Thymus (tissue), 11 donors: ENCODE data around the gene DNAJC5G. TPM values are rescaled to one million over a fixed set of nuclear protein-coding genes. Genes with fewer than 3 reads are reported as not detected.
A peak's percentile ranks its signal among the peaks of the same experiment; 100 is the strongest.

Experiments
- DNase-seq, 9 donors: peaks; one replicate each; pipeline ENCODE4 v3.0.0-alpha.2; 2013; ENCODE audit warnings: low spot score in 9 of 9, low read depth in 6 of 9, missing footprints in 1 of 9
- H3K27ac ChIP-seq, 2 donors: one replicate each; pipeline ENCODE4 v1.5.1; 2013; ENCODE audit warnings: control low read depth in 1 of 2, low read depth in 1 of 2, low read length in 1 of 2, mild to moderate bottlenecking in 1 of 2, moderate library complexity in 1 of 2
- H3K27me3 ChIP-seq, 2 donors: one replicate each; pipeline ENCODE4 v1.5.1; 2013; ENCODE audit warnings: low read length in 1 of 2; ENCODE audit not compliant: control insufficient read depth in 2 of 2, insufficient read depth in 1 of 2
- H3K36me3 ChIP-seq, 2 donors: one replicate each; pipeline ENCODE4 v1.5.1; 2013; ENCODE audit warnings: low read length in 1 of 2, mild to moderate bottlenecking in 1 of 2, moderate library complexity in 1 of 2; ENCODE audit not compliant: control insufficient read depth in 2 of 2, insufficient read depth in 2 of 2
- H3K4me1 ChIP-seq, 2 donors: one replicate each; pipeline ENCODE4 v1.5.1; 2013; ENCODE audit warnings: low read length in 2 of 2; ENCODE audit not compliant: control insufficient read depth in 2 of 2, insufficient read depth in 2 of 2
- H3K4me3 ChIP-seq, 2 donors: one replicate each; pipeline ENCODE4 v1.5.1; 2013; ENCODE audit warnings: low read length in 2 of 2, control low read depth in 1 of 2, mild to moderate bottlenecking in 1 of 2
- H3K9me3 ChIP-seq, 2 donors: one replicate each; pipeline ENCODE4 v1.5.1; 2013; ENCODE audit warnings: low read length in 1 of 2, mild to moderate bottlenecking in 1 of 2; ENCODE audit not compliant: control insufficient read depth in 2 of 2, insufficient read depth in 1 of 2
- WGBS: extraction: QIAGEN DNeasy Blood & Tissue Kit; methylation state at CpG from one replicate; pipeline ENCODE4 v1.1.7; 2013; 5-methylcytosine and 5-hydroxymethylcytosine counted together
- polyA plus RNA-seq: library from polyadenylated mRNA; stranded (reverse); fragments of 200-250 nt; gene quantifications from one replicate; pipeline ENCODE4 v1.2.3, GENCODE V29; 2013
- total RNA-seq: library from RNA; stranded (reverse); fragments of 120-200 nt; gene quantifications from one replicate; pipeline ENCODE4 v1.2.4, GENCODE V29; 2013
- donor health status: healthy.

Gene DNAJC5G
- total and polyA plus RNA-seq, 2 donors: 0.02 TPM; not detected in 1

GRCh38 chr2:27249891-27250651, 25.2 kb upstream of the DNAJC5G start:
- no peak overlapping the region for H3K4me3 ChIP-seq
- peaks cover 0 to 46% of the 10 kb centered on the region in 2 donors for H3K27me3 ChIP-seq
- no peak overlapping the region for H3K27ac ChIP-seq
- peaks cover 0 to 6% of the 10 kb centered on the region in 2 donors for H3K4me1 ChIP-seq
- peaks cover 0 to under 1% of the 10 kb centered on the region in 2 donors for H3K36me3 ChIP-seq
- no peaks in the 10 kb centered on the region for H3K9me3 ChIP-seq
- DNase-seq: peak in 2 of 9 donors; percentile 33 to 42
- 32% methylated on average over 22 of the region's 22 CpGs for WGBS

GRCh38 chr2:27250652-27251379, 24.4 kb upstream of the DNAJC5G start:
- no peaks in the 10 kb centered on the region for H3K36me3 ChIP-seq
- H3K4me1 ChIP-seq: peaks cover 0 to 6% of the 10 kb centered on the region in 2 donors
- peaks cover 0 to 49% of the 10 kb centered on the region in 2 donors for H3K27me3 ChIP-seq
- no peak overlapping the region for H3K27ac ChIP-seq
- H3K4me3 ChIP-seq: no peak overlapping the region
- 81% methylated on average over 13 of the region's 13 CpGs for WGBS
- no peaks in the 10 kb centered on the region for H3K9me3 ChIP-seq
- DNase-seq: no peak

- DNase-seq: no peak
- Histone ChIP-seq H3K4me3 (no peak overlapping the region), H3K9me3 (no peaks in the 10 kb centered on the region), H3K36me3 (no peaks in the 10 kb centered on the region), H3K27ac (no peak overlapping the region), H3K4me1 (peaks cover 0 to 6% of the 10 kb centered on the region in 2 donors), H3K27me3 (peaks cover 2 to 59% of the 10 kb centered on the region in 2 donors)
- 91% methylated on average over 13 of the region's 13 CpGs for WGBS
Measured at GRCh38 chr2:27251766-27252165, 23.5 kb upstream of the DNAJC5G start.

- Histone ChIP-seq H3K9me3 (no peaks in the 10 kb centered on the region), H3K27ac (no peak overlapping the region), H3K4me1 (peaks cover 0 to 2% of the 10 kb centered on the region in 2 donors), H3K4me3 (no peak overlapping the region), H3K36me3 (no peaks in the 10 kb centered on the region), H3K27me3 (peaks cover 10 to 80% of the 10 kb centered on the region in 2 donors)
- no peak for DNase-seq
- WGBS: 80% methylated on average over 13 of the region's 13 CpGs
Measured at GRCh38 chr2:27255187-27255586, 20.0 kb upstream of the DNAJC5G start.

GRCh38 chr2:27255660-27256059, 19.6 kb upstream of the DNAJC5G start:
- H3K9me3 ChIP-seq: no peaks in the 10 kb centered on the region
- no peaks in the 10 kb centered on the region for H3K36me3 ChIP-seq
- peaks cover 15 to 80% of the 10 kb centered on the region in 2 donors for H3K27me3 ChIP-seq
- DNase-seq: no peak
- H3K27ac ChIP-seq: no peak overlapping the region
- no peaks in the 10 kb centered on the region for H3K4me1 ChIP-seq
- no peak overlapping the region for H3K4me3 ChIP-seq
- WGBS: 86% methylated on average over 1 of the region's 1 CpG

- no peak overlapping the region for H3K4me3 ChIP-seq
- H3K4me1 ChIP-seq: peaks cover 0 to 4% of the 10 kb centered on the region in 2 donors
- H3K36me3 ChIP-seq: no peaks in the 10 kb centered on the region
- H3K9me3 ChIP-seq: no peaks in the 10 kb centered on the region
- H3K27me3 ChIP-seq: peaks cover 27 to 80% of the 10 kb centered on the region in 2 donors
- H3K27ac ChIP-seq: no peak overlapping the region
- DNase-seq: no peak
- 86% methylated on average over 7 of the region's 7 CpGs for WGBS
Measured at GRCh38 chr2:27256855-27257454, 18.3 kb upstream of the DNAJC5G start.

GRCh38 chr2:27258051-27258450, 17.2 kb upstream of the DNAJC5G start:
- Histone ChIP-seq H3K9me3 (no peaks in the 10 kb centered on the region), H3K36me3 (no peaks in the 10 kb centered on the region), H3K4me1 (peaks cover 4 to 5% of the 10 kb centered on the region in 2 donors), H3K27me3 (peaks cover 38 to 89% of the 10 kb centered on the region in 2 donors), H3K27ac (no peak overlapping the region), H3K4me3 (no peak overlapping the region)
- WGBS: 94% methylated on average over 8 of the region's 8 CpGs
- no peak for DNase-seq

GRCh38 chr2:27261241-27261925, 13.8 kb upstream of the DNAJC5G start:
- Histone ChIP-seq H3K4me3 (no peak overlapping the region), H3K4me1 (peaks cover 13 to 25% of the 10 kb centered on the region in 2 donors), H3K27ac (no peak overlapping the region), H3K27me3 (peaks cover 70 to 98% of the 10 kb centered on the region in 2 donors), H3K36me3 (no peaks in the 10 kb centered on the region), H3K9me3 (no peaks in the 10 kb centered on the region)
- 63% methylated on average over 11 of the region's 11 CpGs for WGBS
- DNase-seq: no peak
